CD4-positive, alpha-beta T cell treated with Interleukin-10 for 1 hour (primary cell): Measurements from ENCODE around the gene CA9.

Experiments used
- DNase-seq: peaks from one replicate; pipeline ENCODE4 v3.0.0-alpha.2; 2020

CA9 gene

GRCh38 chr9:35719546-35719945 lies 45.8 kb downstream of the CA9 start:
- DNase-seq, result no peak

GRCh38 chr9:35723426-35723825 lies 49.7 kb downstream of the CA9 start:
- no peak for DNase-seq

GRCh38 chr9:35723908-35724307 lies 50.2 kb downstream of the CA9 start:
- DNase-seq, result no peak

GRCh38 chr9:35725362-35725761 lies 51.6 kb downstream of the CA9 start:
- no peak for DNase-seq

- DNase-seq, result peak; percentile 37
These were observed 53.2 kb downstream of the CA9 start for GRCh38 chr9:35726931-35727330.

GRCh38 chr9:35727676-35728040 lies 53.9 kb downstream of the CA9 start:
- DNase-seq, result no peak

GRCh38 chr9:35728041-35728971 lies 54.6 kb downstream of the CA9 start:
- DNase-seq, result peak; percentile 52

GRCh38 chr9:35729101-35729500 lies 55.4 kb downstream of the CA9 start:
- no peak for DNase-seq

GRCh38 chr9:35729700-35730485 lies 56.2 kb downstream of the CA9 start:
- DNase-seq, result peak; percentile 53

- DNase-seq, result no peak
These were observed 56.7 kb downstream of the CA9 start for GRCh38 chr9:35730486-35730854.
